Loucy (cell line): ENCODE results near the gene PPP1R14B.

Experiments
- EZH2phosphoT487 ChIP-seq: fragments of 200-600 bp; IDR thresholded peaks from 2 replicates; pipeline ENCODE4 v1.6.1; 2018; ENCODE audit warnings: antibody characterized with exemption, mild to moderate bottlenecking, moderate library complexity, borderline replicate concordance
- TF ChIP-seq, protein P1 (sequence below): fragments of 200-600 bp; sonication (generic); conservative IDR thresholded peaks from 2 replicates; pipeline ENCODE4 v1.5.1; 2014; ENCODE audit warnings: mild to moderate bottlenecking, antibody characterized with exemption, low read length

DNA sequence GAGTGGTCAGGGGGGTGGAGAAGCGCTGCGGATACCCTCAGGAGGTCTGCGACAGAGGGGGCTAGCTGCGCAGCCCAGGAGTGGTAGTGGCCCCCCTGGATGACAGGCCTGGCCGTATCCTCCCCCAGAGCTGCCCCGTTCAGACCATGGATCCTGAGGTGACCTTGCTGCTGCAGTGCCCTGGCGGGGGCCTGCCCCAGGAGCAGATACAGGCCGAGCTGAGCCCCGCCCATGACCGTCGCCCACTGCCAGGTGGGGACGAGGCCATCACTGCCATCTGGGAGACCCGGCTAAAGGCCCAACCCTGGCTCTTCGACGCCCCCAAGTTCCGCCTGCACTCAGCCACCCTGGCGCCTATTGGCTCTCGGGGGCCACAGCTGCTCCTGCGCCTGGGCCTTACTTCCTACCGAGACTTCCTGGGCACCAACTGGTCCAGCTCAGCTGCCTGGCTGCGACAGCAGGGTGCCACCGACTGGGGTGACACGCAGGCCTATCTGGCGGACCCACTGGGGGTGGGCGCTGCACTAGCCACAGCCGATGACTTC is 20.2 kb downstream of the PPP1R14B start:
- TF ChIP-seq, protein P1, sequence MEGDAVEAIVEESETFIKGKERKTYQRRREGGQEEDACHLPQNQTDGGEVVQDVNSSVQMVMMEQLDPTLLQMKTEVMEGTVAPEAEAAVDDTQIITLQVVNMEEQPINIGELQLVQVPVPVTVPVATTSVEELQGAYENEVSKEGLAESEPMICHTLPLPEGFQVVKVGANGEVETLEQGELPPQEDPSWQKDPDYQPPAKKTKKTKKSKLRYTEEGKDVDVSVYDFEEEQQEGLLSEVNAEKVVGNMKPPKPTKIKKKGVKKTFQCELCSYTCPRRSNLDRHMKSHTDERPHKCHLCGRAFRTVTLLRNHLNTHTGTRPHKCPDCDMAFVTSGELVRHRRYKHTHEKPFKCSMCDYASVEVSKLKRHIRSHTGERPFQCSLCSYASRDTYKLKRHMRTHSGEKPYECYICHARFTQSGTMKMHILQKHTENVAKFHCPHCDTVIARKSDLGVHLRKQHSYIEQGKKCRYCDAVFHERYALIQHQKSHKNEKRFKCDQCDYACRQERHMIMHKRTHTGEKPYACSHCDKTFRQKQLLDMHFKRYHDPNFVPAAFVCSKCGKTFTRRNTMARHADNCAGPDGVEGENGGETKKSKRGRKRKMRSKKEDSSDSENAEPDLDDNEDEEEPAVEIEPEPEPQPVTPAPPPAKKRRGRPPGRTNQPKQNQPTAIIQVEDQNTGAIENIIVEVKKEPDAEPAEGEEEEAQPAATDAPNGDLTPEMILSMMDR: no peak
- TF ChIP-seq EZH2phosphoT487: no peak
